Endothelial cell of umbilical vein (primary cell): Measurements from ENCODE around the gene SLC28A1. TPM values are rescaled to one million over a fixed set of nuclear protein-coding genes. Genes with fewer than 3 reads are reported as not detected.

ENCODE experiments used
- Bru-seq: library from RNA; stranded (reverse); fragments of 400-500 nt; gene quantifications from one replicate; lab custom pipeline; 2021; lab: Mats Ljungman, UMichigan
- BruChase-seq, 2 experiments: library from RNA; stranded (reverse); fragments of 400-500 nt; gene quantifications; one replicate each; lab custom pipeline; 2021; lab: Mats Ljungman, UMichigan
- BruUV-seq: library from RNA; stranded (reverse); fragments of 400-500 nt; replicated peaks from 2 replicates; lab custom pipeline; 2021; lab: Mats Ljungman, UMichigan
- CTCF ChIA-PET: fragments of 300-600, 350-600 bp; sonication (Branson Sonifier 250); formaldehyde crosslinking; loops from one replicate; lab custom pipeline; 2021; ENCODE audit warnings: antibody characterized with exemption, inconsistent platforms; lab: Charles Lee
- POLR2A ChIA-PET: fragments of 300-600, 350-600 bp; sonication (Branson Sonifier 250); formaldehyde crosslinking; loops from one replicate; lab custom pipeline; 2021; ENCODE audit warnings: antibody characterized with exemption, inconsistent platforms; lab: Charles Lee
- DNase-seq: peaks from one replicate; pipeline ENCODE4 v3.0.0-alpha.2; 2011; ENCODE audit warnings: low read depth, low spot score
- FAIRE-seq: peaks from 2 replicates; lab custom pipeline; 2011; peaks lifted over from hg19 to GRCh38; lab: Jason Lieb, UNC
- H2AFZ ChIP-seq: 2 replicates; pipeline ENCODE4 v1.6.0; 2012; ENCODE audit warnings: low read depth, low read length, control low read depth, inconsistent platforms
- H3K27ac ChIP-seq: 2 replicates; pipeline ENCODE4 v1.5.1; 2011; ENCODE audit warnings: low read depth, mild to moderate bottlenecking, control low read depth, low read length, moderate library complexity; ENCODE audit not compliant: insufficient read depth
- H3K27me3 ChIP-seq, 2 experiments: 2 replicates each; pipeline versions ENCODE4 v1.6.0 to v1.6.1; 2011; ENCODE audit warnings: low read length in 2 of 2, mixed read lengths in 1 of 2; ENCODE audit not compliant: control insufficient read depth in 2 of 2, insufficient read depth in 2 of 2
- H3K36me3 ChIP-seq, 2 experiments: 2 replicates in 1 of 2; 3 replicates in 1 of 2; pipeline ENCODE4 v1.5.1; 2011; ENCODE audit warnings: low read length in 2 of 2, mild to moderate bottlenecking in 1 of 2, moderate library complexity in 1 of 2; ENCODE audit not compliant: control insufficient read depth in 2 of 2, insufficient read depth in 2 of 2; ENCODE audit errors: extremely low read depth in 1 of 2
- H3K4me1 ChIP-seq: 3 replicates; pipeline ENCODE4 v1.5.1; 2011; ENCODE audit warnings: mild to moderate bottlenecking, low read length; ENCODE audit not compliant: control insufficient read depth, insufficient read depth; ENCODE audit errors: extremely low read depth
- H3K4me2 ChIP-seq: 2 replicates; pipeline ENCODE4 v1.6.1; 2011; ENCODE audit warnings: low read length, control low read depth, mixed read lengths; ENCODE audit not compliant: insufficient read depth
- H3K4me3 ChIP-seq, 3 experiments: fragments of 200-600 bp in 1 of 3; sonication (generic), shearing (Covaris generic) in 1 of 3; replicated peaks in 1 of 3; 2 replicates each; pipeline ENCODE4 v1.5.1; 2011 to 2016; ENCODE audit warnings: control low read depth in 3 of 3, low read length in 3 of 3, mild to moderate bottlenecking in 2 of 3, inconsistent platforms in 1 of 3, low read depth in 1 of 3, moderate library complexity in 1 of 3; ENCODE audit not compliant: insufficient read depth in 1 of 3
- H3K79me2 ChIP-seq: 2 replicates; pipeline ENCODE4 v1.6.0; 2012; ENCODE audit warnings: low read length, inconsistent platforms; ENCODE audit not compliant: control insufficient read depth, insufficient read depth
- H3K9ac ChIP-seq: replicated peaks from 2 replicates; pipeline ENCODE3; 2011; ENCODE audit warnings: low read length, control low read depth; ENCODE audit not compliant: insufficient read depth; ENCODE audit errors: extremely low read depth
- H3K9me1 ChIP-seq: replicated peaks from 3 replicates; pipeline ENCODE4 v1.6.0; 2011; ENCODE audit warnings: mild to moderate bottlenecking, low read length; ENCODE audit not compliant: control insufficient read depth, insufficient read depth; ENCODE audit errors: extremely low read depth
- H3K9me3 ChIP-seq: replicated peaks from 2 replicates; pipeline ENCODE4 v1.5.1; 2012; ENCODE audit warnings: low read length, inconsistent platforms; ENCODE audit not compliant: control insufficient read depth, insufficient read depth
- H4K20me1 ChIP-seq: replicated peaks from 2 replicates; pipeline ENCODE3; 2011; ENCODE audit warnings: mild to moderate bottlenecking, low read length; ENCODE audit not compliant: control insufficient read depth, insufficient read depth; ENCODE audit errors: extremely low read depth
- CTCF ChIP-seq, 2 donors: IDR thresholded peaks; 1 replicate in 1 of 2; 2 replicates in 1 of 2; pipeline ENCODE4 v1.5.1; 2011; ENCODE audit warnings: low read length in 2 of 2, mild to moderate bottlenecking in 2 of 2, moderate library complexity in 2 of 2, control low read depth in 1 of 2, inconsistent platforms in 1 of 2, low read depth in 1 of 2; ENCODE audit not compliant: insufficient read depth in 1 of 2; ENCODE audit errors: extremely low read depth in 1 of 2
- EZH2 ChIP-seq: IDR thresholded peaks from 2 replicates; pipeline ENCODE4 v1.6.1; 2012; ENCODE audit warnings: borderline replicate concordance, low read depth, mild to moderate bottlenecking, moderate library complexity, low read length, inconsistent platforms; ENCODE audit not compliant: severe bottlenecking
- FOS ChIP-seq: IDR thresholded peaks from 2 replicates; pipeline ENCODE4 v1.6.1; 2011; ENCODE audit warnings: mild to moderate bottlenecking, low read length, moderate library complexity, borderline replicate concordance; ENCODE audit not compliant: insufficient read depth
- GATA2 ChIP-seq: IDR thresholded peaks from 2 replicates; pipeline ENCODE4 v1.7.0; 2011; ENCODE audit warnings: low read depth, mild to moderate bottlenecking, moderate library complexity, mixed read lengths, low read length; ENCODE audit not compliant: insufficient read length, insufficient read depth
- JUN ChIP-seq: IDR thresholded peaks from 2 replicates; pipeline ENCODE4 v1.6.1; 2011; ENCODE audit warnings: borderline replicate concordance, low read depth; ENCODE audit not compliant: insufficient read length, insufficient read depth
- MAX ChIP-seq: IDR thresholded peaks from 2 replicates; pipeline ENCODE4 v1.6.1; 2011; ENCODE audit not compliant: insufficient read depth, insufficient read length
- MYC ChIP-seq: IDR thresholded peaks from one replicate; pipeline ENCODE4 v1.6.1; 2011; ENCODE audit warnings: mild to moderate bottlenecking, low read depth, low read length
- POLR2A ChIP-seq: IDR thresholded peaks from 2 replicates; pipeline ENCODE4 v1.6.1; 2012; ENCODE audit warnings: low read depth, mild to moderate bottlenecking, control low read depth, low read length
- POLR2AphosphoS5 ChIP-seq: IDR thresholded peaks from 2 replicates; pipeline ENCODE4 v1.6.1; 2012; ENCODE audit warnings: low read depth, mild to moderate bottlenecking, control low read depth, low read length, moderate library complexity; ENCODE audit not compliant: insufficient read depth
- dilution Hi-C: fragments of 300-500 bp; cut with MboI; formaldehyde crosslinking; loops from one replicate; pipeline ENCODE4 v1.15.0; 2019; ENCODE audit warnings: low sequenced_read_pairs; ENCODE audit not compliant: extremely low pct_ligation_motif_present
- intact Hi-C: fragments of 100-400 bp; cut with micrococcal nuclease; formaldehyde crosslinking; loops from one replicate; pipeline ENCODE4 v1.10.0; 2022
- long read RNA-seq: library from polyadenylated mRNA; stranded (forward); transcript quantifications from one replicate; pipeline ENCODE4 v2.0.0, GENCODE V29; 2021
- polyA minus RNA-seq, 3 experiments: library from RNA; depleted of rRNA, polyadenylated mRNA; stranded (reverse); fragments of >200 nt; gene quantifications; 1 replicate in 1 of 3; 2 replicates in 2 of 3; pipeline ENCODE4 v1.2.3, GENCODE V29; 2011
- polyA plus RNA-seq, 4 experiments: library from polyadenylated mRNA; depleted of rRNA in 3 of 4; stranded (reverse) in 3 of 4; unstranded in 1 of 4; fragments of >200 nt; gene quantifications; 2 replicates each; pipeline versions ENCODE4 v1.2.1 to v1.2.3, GENCODE V29; 2011 to 2012; ENCODE audit warnings: missing spikeins in 1 of 4
- total RNA-seq: library from RNA; stranded (reverse); gene quantifications from 2 replicates; pipeline ENCODE4 v1.2.3, GENCODE V29; 2021

The SLC28A1 gene
- total RNA-seq: not detected in 2 replicates
- not detected in 2 replicates for polyA plus RNA-seq
- not detected in 2 replicates for polyA plus RNA-seq (2011; cell fraction: cytosol; rRNA removed)
- polyA plus RNA-seq (2011; cell fraction: nucleus; rRNA removed): not detected in 2 replicates
- not detected in 2 replicates for polyA plus RNA-seq (2012)
- not detected in 2 replicates for polyA minus RNA-seq
- polyA minus RNA-seq (2011; cell fraction: cytosol; rRNA and poly(A)+ RNA removed): not detected
- not detected in 2 replicates for polyA minus RNA-seq (2011; cell fraction: nucleus; rRNA and poly(A)+ RNA removed)
- Bru-seq, nascent RNA: percentile 6 among the genes with signal in this experiment
- percentile 28 among the genes with signal in this experiment for BruChase-seq, experiment 1, labeled RNA remaining after a 6-hour chase
- BruChase-seq, experiment 2, labeled RNA remaining after a 2-hour chase: percentile 11 among the genes with signal in this experiment
- long read RNA-seq: 0 reads

- Histone ChIP-seq H3K9ac (no peak within 1 kb of the TSS), H2AFZ (no peak within 1 kb of the TSS), H3K27me3 (peaks cover 2 to 4% of the 10 kb centered on the region in 2 experiments), H4K20me1 (no peaks in the 10 kb centered on the region), H3K4me1 (no peaks in the 10 kb centered on the region), H3K79me2 (no peaks in the 10 kb centered on the region), H3K4me3 (no peak within 1 kb of the TSS), H3K27ac (no peak within 1 kb of the TSS), H3K9me3 (no peaks in the 10 kb centered on the region), H3K9me1 (no peaks in the 10 kb centered on the region), H3K4me2 (no peak within 1 kb of the TSS), H3K36me3 (no peaks in the 10 kb centered on the region)
- CTCF ChIA-PET: interaction anchor here (1.6 to 2.7 kb wide), 2 partner anchors 28 to 44 kb away, joined by 5 to 12 read pairs; no protein-coding TSS in a partner anchor
- POLR2A ChIA-PET: no interaction called here
- dilution Hi-C loops: no loop called here
- FAIRE-seq (no peak), DNase-seq (no peak)
- BruUV-seq: no TSS peak
- TF ChIP-seq GATA2 (no peak), MAX (no peak), POLR2AphosphoS5 (no peak), JUN (no peak), MYC (no peak), EZH2 (no peak), FOS (no peak), POLR2A (no peak), CTCF (IDR thresholded peaks at IDR 0.05; ENCODE audit: extremely low read depth in 1 of 2, insufficient read depth in 1 of 2, low read depth in 1 of 2, low read length in 2 of 2) (no peak)
- intact Hi-C loops: no loop called here
Observed at GRCh38 chr15:84883916-84884781, at the start of gene SLC28A1. Gene SLC28A1 (plus strand): TSS chr15:84884662. CDS start chr15:84887761, 3,099 bp downstream.
